AG09309 (cell line): Measurements from ENCODE around the gene ADGRD1.

Source experiments
- DNase-seq: peaks from one replicate; pipeline ENCODE4 v3.0.0-alpha.2; 2010; ENCODE audit warnings: low read depth
- H3K4me3 ChIP-seq: 2 replicates; pipeline ENCODE4 v1.5.1; 2011; ENCODE audit warnings: mild to moderate bottlenecking, low read depth, low read length, moderate library complexity; ENCODE audit not compliant: control insufficient read depth
- TF ChIP-seq, protein P1 (sequence below): IDR thresholded peaks from 2 replicates; pipeline ENCODE4 v1.5.1; 2011; ENCODE audit warnings: mild to moderate bottlenecking, low read depth, low read length, inconsistent platforms; ENCODE audit not compliant: insufficient read depth, control insufficient read depth; ENCODE audit errors: missing control alignments

Gene ADGRD1

GRCh38 chr12:131052063-131052781 lies 98.5 kb downstream of the ADGRD1 start:
- H3K4me3 ChIP-seq = no peak overlapping the region
- TF ChIP-seq, protein P1, sequence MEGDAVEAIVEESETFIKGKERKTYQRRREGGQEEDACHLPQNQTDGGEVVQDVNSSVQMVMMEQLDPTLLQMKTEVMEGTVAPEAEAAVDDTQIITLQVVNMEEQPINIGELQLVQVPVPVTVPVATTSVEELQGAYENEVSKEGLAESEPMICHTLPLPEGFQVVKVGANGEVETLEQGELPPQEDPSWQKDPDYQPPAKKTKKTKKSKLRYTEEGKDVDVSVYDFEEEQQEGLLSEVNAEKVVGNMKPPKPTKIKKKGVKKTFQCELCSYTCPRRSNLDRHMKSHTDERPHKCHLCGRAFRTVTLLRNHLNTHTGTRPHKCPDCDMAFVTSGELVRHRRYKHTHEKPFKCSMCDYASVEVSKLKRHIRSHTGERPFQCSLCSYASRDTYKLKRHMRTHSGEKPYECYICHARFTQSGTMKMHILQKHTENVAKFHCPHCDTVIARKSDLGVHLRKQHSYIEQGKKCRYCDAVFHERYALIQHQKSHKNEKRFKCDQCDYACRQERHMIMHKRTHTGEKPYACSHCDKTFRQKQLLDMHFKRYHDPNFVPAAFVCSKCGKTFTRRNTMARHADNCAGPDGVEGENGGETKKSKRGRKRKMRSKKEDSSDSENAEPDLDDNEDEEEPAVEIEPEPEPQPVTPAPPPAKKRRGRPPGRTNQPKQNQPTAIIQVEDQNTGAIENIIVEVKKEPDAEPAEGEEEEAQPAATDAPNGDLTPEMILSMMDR = no peak
- DNase-seq = no peak

DNA sequence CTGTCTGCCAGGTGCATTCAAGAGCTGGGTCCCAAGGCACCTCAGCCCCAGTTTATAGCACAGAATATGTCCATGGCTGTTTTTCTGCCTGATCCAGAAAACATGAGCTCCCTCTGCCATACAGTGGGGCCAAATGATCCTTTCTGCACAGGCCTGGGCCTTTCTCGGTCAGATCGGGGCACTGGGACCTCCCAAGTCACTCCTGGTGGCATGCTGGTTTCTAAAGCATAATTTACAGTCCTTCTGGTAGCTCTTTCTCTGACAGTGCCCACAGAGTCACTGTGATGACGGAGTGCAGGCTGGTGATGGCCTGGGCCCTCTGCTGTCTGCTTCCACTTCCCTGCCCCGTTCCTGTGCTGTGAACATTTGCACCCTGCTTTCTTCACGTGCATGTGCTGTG lies 99.2 kb downstream of the ADGRD1 start:
- no peak overlapping the region for H3K4me3 ChIP-seq
- no peak for DNase-seq
- TF ChIP-seq, protein P1 = no peak

DNA sequence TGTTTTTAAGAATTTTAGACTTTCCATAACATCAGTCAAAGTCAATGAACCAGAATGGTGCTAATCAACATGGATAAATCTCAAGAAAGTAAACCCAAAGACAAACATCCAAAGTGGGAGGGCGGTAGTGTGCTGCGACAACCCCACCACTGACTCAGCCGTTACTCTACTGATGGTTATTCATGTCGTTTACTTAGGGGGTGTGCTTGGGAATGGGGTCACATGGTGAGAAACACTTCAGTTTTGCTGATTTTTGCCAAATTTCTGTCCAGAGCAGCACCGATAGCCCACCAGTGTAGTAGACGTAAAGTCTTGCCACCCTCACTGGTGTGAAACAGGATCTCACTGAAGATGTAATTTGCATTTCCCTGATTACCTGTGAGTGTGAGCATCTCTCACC lies 99.9 kb downstream of the ADGRD1 start:
- DNase-seq = no peak
- TF ChIP-seq, protein P1 = no peak
- H3K4me3 ChIP-seq = no peak overlapping the region

- no peak overlapping the region for H3K4me3 ChIP-seq
- no peak for DNase-seq
- TF ChIP-seq, protein P1 = no peak
Observed at GRCh38 chr12:131054345-131055092, 100.8 kb downstream of the ADGRD1 start.

- DNase-seq = no peak
- no peak overlapping the region for H3K4me3 ChIP-seq
- TF ChIP-seq, protein P1 = no peak
Observed at GRCh38 chr12:131055093-131055465, 101.4 kb downstream of the ADGRD1 start.

DNA sequence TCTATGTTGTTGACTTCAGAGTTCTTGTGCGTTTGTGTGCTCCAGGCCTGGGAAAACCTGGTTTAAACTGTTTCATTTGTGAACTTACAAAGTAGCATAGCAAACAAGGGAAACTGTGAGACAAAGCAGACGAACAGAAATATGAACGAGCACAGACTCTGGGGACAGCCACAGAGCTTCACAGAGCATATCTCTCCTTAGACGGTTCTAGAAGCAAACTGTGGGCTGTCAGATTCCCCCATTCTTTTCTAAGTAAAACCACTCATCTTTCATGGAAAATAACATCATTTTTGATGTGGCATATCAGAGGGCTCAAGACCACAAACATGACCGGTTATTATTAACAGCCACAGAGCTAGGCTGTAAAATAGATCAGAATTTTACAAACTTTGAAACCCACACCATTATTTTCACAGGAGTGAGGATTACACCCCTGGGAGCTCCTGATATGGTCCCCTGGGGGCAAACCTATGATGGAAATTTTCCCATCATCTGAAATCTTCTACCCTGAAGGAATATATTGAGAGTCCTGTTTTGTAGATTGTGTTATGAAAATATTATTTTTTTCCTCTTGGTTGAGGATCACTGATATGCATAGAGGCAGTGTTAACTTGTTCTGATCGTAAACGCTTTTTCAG lies 102.0 kb downstream of the ADGRD1 start:
- DNase-seq = no peak
- no peak overlapping the region for H3K4me3 ChIP-seq
- TF ChIP-seq, protein P1 = no peak
